Cardiac fibroblast (primary cell): ENCODE results near the gene SLAMF7.

Experiments
- DNase-seq, 2 donors: peaks; one replicate each; pipeline versions ENCODE4 v3.0.0 to v3.0.0-alpha.2; 2010; ENCODE audit warnings: low read depth in 2 of 2
- H3K4me3 ChIP-seq, 2 donors: replicated peaks in 1 of 2; 1 replicate in 1 of 2; 2 replicates in 1 of 2; pipeline ENCODE4 v1.5.1; 2011; ENCODE audit warnings: low read depth in 2 of 2, low read length in 2 of 2, mild to moderate bottlenecking in 2 of 2, moderate library complexity in 1 of 2
- TF ChIP-seq, protein P1 (sequence below): IDR thresholded peaks from one replicate; pipeline ENCODE4 v1.5.1; 2011; ENCODE audit warnings: low read depth, mild to moderate bottlenecking, low read length, inconsistent platforms

Gene SLAMF7

GRCh38 chr1:160789051-160789701, 50.1 kb downstream of the SLAMF7 start:
- no peak overlapping the region for H3K4me3 ChIP-seq
- TF ChIP-seq, protein P1, sequence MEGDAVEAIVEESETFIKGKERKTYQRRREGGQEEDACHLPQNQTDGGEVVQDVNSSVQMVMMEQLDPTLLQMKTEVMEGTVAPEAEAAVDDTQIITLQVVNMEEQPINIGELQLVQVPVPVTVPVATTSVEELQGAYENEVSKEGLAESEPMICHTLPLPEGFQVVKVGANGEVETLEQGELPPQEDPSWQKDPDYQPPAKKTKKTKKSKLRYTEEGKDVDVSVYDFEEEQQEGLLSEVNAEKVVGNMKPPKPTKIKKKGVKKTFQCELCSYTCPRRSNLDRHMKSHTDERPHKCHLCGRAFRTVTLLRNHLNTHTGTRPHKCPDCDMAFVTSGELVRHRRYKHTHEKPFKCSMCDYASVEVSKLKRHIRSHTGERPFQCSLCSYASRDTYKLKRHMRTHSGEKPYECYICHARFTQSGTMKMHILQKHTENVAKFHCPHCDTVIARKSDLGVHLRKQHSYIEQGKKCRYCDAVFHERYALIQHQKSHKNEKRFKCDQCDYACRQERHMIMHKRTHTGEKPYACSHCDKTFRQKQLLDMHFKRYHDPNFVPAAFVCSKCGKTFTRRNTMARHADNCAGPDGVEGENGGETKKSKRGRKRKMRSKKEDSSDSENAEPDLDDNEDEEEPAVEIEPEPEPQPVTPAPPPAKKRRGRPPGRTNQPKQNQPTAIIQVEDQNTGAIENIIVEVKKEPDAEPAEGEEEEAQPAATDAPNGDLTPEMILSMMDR = no peak
- no peak for DNase-seq

DNA sequence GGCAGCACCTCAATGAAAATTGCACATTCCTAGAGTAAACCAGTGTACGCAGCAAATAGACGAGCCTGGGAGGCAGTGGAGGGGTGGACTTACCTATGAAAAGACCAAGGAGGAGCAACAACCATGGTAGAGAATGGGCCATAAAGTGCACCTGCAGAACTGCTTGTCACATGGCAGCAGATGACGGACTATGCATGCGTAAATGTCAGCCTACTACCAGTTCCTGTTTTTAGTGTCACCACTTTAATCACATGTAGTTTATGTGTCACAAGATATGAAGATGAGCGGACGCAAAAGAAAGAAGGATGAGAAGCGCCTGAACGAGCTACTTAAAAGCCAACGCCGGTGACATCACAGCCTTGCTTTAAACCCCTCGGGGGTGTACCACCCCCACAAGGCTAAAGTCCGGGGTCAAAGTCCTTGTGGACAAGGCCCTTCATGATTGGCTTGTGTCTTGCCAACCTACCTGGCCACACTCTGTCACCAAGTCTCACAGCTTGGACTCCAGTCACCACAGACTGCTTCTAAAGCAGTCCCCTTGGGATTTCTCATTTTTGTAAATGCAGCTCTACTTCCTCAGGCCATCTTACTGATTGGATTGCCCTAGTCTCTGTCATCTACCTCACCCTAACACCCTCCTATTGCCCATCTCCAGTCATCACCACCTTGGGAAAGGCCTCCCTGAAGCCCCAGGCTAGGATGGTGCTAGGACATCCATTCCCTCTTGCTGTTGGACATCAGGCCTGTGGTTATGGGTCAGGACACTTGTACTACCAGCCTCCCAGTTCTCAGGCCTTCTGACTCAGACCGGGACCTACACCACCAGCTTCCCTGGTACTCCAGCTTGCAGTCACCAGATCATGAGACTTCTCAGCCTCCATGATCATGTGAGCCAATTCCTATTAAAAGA, 50.9 kb downstream of the SLAMF7 start:
- DNase-seq = no peak
- TF ChIP-seq, protein P1 = no peak
- no peak overlapping the region for H3K4me3 ChIP-seq

DNA sequence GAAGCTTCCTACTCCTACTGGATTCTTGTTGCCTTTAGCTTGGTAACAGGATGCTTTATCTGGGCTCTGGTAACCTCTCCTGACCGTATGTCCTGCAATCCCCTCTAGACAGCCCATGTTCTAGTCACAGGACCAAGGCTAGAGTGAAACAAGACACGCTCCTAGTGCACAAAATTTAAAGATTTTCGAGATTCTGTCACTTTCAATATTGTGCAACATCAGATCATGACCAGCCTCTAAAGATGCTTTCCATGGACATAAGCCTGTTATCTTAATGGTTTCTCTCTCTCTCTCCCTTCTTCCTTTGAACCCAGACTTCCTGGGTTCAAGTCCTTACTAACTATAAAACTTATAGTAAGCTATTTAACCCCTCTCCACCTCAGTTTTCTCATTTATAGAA, 55.3 kb downstream of the SLAMF7 start:
- no peak for DNase-seq
- TF ChIP-seq, protein P1 = no peak
- no peak overlapping the region for H3K4me3 ChIP-seq

DNA sequence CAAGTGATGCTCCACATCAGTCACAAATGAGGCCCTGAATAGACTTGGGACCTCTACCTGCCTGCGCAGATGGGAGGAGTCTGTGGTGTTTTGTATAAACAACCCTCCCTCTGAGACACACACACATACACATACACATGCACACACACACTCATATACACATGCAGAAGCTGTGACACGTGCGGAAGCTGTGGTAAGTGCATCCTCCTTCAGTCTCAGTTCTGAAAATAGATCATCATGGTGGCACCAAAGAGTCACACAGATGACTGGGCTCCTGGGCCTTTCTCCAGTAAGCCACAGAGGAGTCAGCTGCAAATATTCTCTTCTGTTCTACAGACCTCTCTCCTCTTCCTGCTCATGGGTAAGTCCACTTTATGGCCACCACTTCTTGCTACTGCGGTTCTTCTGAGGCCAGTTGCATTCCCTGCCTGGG, 56.9 kb downstream of the SLAMF7 start, which contains the start of gene LY9:
LY9 (plus strand) TSS at position 224 of the 433 bp plus-strand sequence; CDS start at position 238, 14 bp downstream.
- no peak for DNase-seq

GRCh38 chr1:160797271-160797709, 58.2 kb downstream of the SLAMF7 start:
- TF ChIP-seq, protein P1 = no peak

More for the DNA sequence above, 56.9 kb downstream of the SLAMF7 start, which contains the start of gene LY9:
- TF ChIP-seq, protein P1 = no peak
- no peak within 1 kb of the TSS for H3K4me3 ChIP-seq

GRCh38 chr1:160797861-160798273, 58.8 kb downstream of the SLAMF7 start:
- TF ChIP-seq, protein P1 = no peak
- no peak overlapping the region for H3K4me3 ChIP-seq
- no peak for DNase-seq

More at GRCh38 chr1:160797271-160797709, 58.2 kb downstream of the SLAMF7 start:
- H3K4me3 ChIP-seq = no peak overlapping the region
- DNase-seq = no peak
